ENCODE results near the gene TSPAN32. TPM values are rescaled to one million over a fixed set of nuclear protein-coding genes. Genes with fewer than 3 reads are reported as not detected.

The TSPAN32 gene
- total and polyA plus RNA-seq, 9 donors, result 1.6 to 6.9 (median 2.9) TPM

DNA sequence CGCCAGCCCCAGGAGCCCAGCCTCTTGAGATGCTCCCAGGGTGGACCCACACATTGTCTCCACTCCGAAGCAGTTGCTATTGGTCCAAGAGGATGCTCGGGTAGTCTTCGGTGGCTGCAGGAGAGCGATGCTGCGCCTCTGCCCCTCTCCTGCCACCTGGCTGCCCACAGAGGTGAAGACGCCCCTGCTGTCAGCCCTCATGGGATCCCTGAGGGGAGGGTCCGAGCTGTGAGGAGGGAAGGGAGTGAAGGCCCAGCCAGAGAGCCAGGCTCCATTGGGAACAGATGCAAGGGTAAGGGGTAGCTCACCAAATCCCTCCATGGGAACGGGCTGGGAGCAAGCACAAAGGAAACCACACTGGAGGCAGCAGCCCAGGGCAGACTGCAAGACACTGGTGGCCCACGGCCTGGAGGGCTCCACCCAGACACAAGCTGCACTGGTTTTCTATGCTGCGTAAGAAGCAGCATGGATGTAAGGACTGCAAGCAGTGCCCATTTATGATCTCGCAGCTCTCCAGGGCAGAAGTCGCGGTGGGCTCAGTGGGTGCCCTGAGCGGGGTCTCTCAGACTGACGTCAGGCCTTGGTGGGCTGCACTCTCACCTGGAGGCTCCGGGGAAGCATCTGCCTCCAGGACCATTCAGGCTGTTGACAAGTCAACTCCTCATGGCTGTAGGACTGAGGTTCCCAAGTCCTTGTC, 15.7 kb downstream of the TSPAN32 start:
- H3K27me3 ChIP-seq (ENCODE audit: control insufficient read depth, insufficient read depth, low read length), result no peaks in the 10 kb centered on the region
- peaks cover 31% of the 10 kb centered on the region for H3K4me1 ChIP-seq (ENCODE audit: control insufficient read depth, insufficient read depth, low read length)
- H3K36me3 ChIP-seq (ENCODE audit: control insufficient read depth, insufficient read depth, low read length), result no peaks in the 10 kb centered on the region
- H3K9me3 ChIP-seq (replicated peaks; ENCODE audit: control insufficient read depth, low read depth, low read length), result peaks cover 9% of the 10 kb centered on the region
- no peak overlapping the region for H3K4me3 ChIP-seq (ENCODE audit: low read length)
- WGBS (ENCODE audit: insufficient coverage), result 92% methylated on average over 15 of the region's 17 CpGs
- DNase-seq, result no peak
- no peak overlapping the region for H3K27ac ChIP-seq (ENCODE audit: low read length)

DNA sequence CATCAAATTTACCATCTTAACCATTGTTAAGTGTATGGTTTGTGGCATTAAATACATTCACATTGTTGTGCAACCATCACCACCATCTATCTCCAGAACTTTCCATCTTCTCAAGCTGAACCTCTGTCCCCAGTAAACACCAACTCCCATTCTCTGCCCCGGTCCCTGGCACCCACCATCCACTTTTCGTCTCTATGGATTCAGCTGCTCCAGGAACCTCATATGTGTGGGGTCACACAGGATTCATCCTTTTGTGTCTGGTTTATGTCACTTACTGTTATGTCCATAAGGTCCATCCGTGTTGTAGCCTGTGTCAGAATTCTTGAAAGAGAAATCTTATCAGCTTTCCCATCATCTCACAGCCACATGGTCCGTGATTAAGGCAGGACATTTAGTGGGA, 16.3 kb downstream of the TSPAN32 start:
- no peak for DNase-seq
- no peak overlapping the region for H3K27ac ChIP-seq (ENCODE audit: low read length)
- H3K4me3 ChIP-seq (ENCODE audit: low read length), result no peak overlapping the region
- peaks cover 9% of the 10 kb centered on the region for H3K9me3 ChIP-seq (replicated peaks; ENCODE audit: control insufficient read depth, low read depth, low read length)
- no peaks in the 10 kb centered on the region for H3K27me3 ChIP-seq (ENCODE audit: control insufficient read depth, insufficient read depth, low read length)
- no peaks in the 10 kb centered on the region for H3K36me3 ChIP-seq (ENCODE audit: control insufficient read depth, insufficient read depth, low read length)
- WGBS (ENCODE audit: insufficient coverage), result 80% methylated on average over 1 of the region's 4 CpGs
- H3K4me1 ChIP-seq (ENCODE audit: control insufficient read depth, insufficient read depth, low read length), result peaks cover 29% of the 10 kb centered on the region

DNA sequence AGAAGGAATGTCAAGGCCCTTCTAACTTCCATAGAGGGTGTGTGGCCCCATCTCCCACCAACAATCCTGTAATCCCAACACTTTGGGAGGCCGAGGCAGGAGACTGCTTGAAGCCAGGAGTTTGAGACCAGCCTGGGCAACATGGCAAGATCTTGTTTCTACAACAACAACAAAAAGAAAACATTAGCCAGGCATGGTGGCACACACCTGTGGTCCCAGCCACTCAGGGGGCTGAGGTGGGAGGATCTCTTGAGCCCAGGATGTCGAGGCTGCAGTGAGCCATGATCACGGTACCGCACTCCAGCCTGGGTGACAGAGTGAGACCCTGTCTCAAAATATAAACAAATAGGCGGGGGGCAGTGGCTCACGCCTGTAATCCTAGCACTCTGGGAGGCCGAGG, 16.9 kb downstream of the TSPAN32 start:
- no peak overlapping the region for H3K4me3 ChIP-seq (ENCODE audit: low read length)
- H3K9me3 ChIP-seq (replicated peaks; ENCODE audit: control insufficient read depth, low read depth, low read length), result peaks cover 9% of the 10 kb centered on the region
- no peaks in the 10 kb centered on the region for H3K27me3 ChIP-seq (ENCODE audit: control insufficient read depth, insufficient read depth, low read length)
- peaks cover 23% of the 10 kb centered on the region for H3K4me1 ChIP-seq (ENCODE audit: control insufficient read depth, insufficient read depth, low read length)
- H3K27ac ChIP-seq (ENCODE audit: low read length), result no peak overlapping the region
- 81% methylated on average over 5 of the region's 7 CpGs for WGBS (ENCODE audit: insufficient coverage)
- DNase-seq, result no peak
- H3K36me3 ChIP-seq (ENCODE audit: control insufficient read depth, insufficient read depth, low read length), result no peaks in the 10 kb centered on the region

DNA sequence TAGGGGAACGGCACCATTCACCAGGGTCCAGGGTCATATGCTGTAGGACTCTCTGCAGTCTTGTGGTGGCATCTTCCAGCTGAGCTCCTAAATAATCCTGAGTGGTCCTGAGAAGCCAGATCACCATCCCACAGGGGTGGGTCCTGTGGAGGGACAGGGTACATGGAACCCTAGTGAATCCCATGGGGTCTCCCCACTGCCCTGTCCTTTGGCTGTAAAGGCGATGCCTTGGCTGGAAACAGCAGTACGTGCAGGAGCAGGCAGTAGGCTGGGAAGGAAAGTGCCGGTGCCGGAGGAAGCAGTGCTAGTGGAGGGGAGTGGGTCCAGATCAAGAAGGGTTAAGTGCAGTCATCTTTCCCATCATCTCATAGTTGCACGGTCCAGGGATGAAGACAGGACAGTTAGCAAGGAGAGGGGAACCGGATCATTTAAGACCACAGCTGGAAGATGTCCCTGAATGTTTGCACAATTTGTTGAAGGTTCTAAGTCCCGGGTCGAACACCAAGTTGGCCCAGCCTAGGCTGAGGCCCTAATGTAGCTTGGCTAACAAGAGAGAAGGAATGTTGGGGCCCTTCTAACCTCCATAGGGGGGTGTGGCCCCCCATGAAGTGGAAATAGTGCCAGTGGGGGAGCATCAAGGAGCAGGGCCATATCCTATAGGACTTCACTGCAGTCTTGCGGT, 18.1 kb downstream of the TSPAN32 start:
- Histone ChIP-seq H3K36me3 (ENCODE audit: control insufficient read depth, insufficient read depth, low read length) (no peaks in the 10 kb centered on the region), H3K27me3 (ENCODE audit: control insufficient read depth, insufficient read depth, low read length) (no peaks in the 10 kb centered on the region), H3K27ac (ENCODE audit: low read length) (no peak overlapping the region), H3K9me3 (replicated peaks; ENCODE audit: control insufficient read depth, low read depth, low read length) (peaks cover 9% of the 10 kb centered on the region), H3K4me1 (ENCODE audit: control insufficient read depth, insufficient read depth, low read length) (peaks cover 11% of the 10 kb centered on the region), H3K4me3 (ENCODE audit: low read length) (no peak overlapping the region)
- DNase-seq, result no peak
- 66% methylated on average over 6 of the region's 10 CpGs for WGBS (ENCODE audit: insufficient coverage)

DNA sequence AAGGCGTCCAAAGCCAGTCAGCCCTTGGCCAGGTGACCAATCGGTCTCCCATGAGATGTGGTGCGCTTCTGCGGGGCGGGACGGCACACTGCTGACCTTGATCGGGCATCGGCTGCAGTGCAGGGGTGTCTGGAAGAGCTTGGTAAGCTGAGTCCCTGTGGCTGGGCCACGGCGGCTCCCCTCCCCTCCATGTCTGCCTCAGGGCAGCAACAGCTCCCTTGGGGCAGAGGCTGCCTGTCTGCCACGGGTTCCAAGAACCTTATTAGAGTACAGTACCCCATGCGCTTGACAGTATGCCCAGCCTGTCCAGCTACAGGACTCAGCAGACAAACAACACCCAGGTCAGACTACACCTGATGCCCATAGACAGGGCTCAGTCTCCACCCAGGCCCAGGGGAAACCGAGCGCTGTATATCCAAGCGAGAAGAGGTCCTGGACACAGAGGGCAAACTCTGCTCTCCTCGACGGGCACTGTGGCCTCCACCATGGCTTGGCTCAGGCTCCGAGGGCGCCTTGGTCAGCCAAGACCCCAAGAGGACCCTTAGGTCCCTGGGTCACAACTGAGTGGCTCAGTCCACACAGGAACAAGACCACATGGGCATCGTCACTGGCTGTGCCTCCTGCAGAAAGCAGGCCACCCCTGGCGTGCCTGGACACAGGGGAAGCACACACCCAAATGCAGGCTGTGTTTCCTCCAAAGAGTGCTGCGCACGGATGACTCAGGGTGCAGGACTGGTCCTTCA, 18.9 kb downstream of the TSPAN32 start:
- WGBS (ENCODE audit: insufficient coverage), result 86% methylated on average over 18 of the region's 23 CpGs
- Histone ChIP-seq H3K4me3 (ENCODE audit: low read length) (no peak overlapping the region), H3K36me3 (ENCODE audit: control insufficient read depth, insufficient read depth, low read length) (no peaks in the 10 kb centered on the region), H3K27me3 (ENCODE audit: control insufficient read depth, insufficient read depth, low read length) (no peaks in the 10 kb centered on the region), H3K9me3 (replicated peaks; ENCODE audit: control insufficient read depth, low read depth, low read length) (peaks cover 9% of the 10 kb centered on the region), H3K27ac (ENCODE audit: low read length) (no peak overlapping the region), H3K4me1 (ENCODE audit: control insufficient read depth, insufficient read depth, low read length) (peaks cover 4% of the 10 kb centered on the region)
- DNase-seq, result no peak

DNA sequence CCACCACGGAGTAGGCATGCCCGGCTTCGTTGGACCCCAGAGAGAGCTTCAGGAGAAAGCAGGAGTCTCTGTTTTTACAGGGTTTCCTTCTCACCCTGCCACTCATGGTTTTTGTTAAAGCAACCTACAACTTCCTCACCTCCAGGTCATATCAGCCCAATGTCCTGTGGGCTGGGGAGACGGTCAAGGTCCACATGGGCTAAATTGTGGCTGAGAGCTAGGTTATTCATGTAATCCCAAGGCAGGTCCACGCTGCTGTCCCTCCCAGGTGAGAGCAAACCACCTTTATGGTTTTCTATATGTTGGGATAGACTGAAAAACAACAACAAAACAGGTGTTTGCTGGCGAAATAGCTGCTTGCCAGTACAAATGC, 19.5 kb downstream of the TSPAN32 start:
- no peak for DNase-seq
- Histone ChIP-seq H3K4me1 (ENCODE audit: control insufficient read depth, insufficient read depth, low read length) (no peaks in the 10 kb centered on the region), H3K9me3 (replicated peaks; ENCODE audit: control insufficient read depth, low read depth, low read length) (peaks cover 9% of the 10 kb centered on the region), H3K4me3 (ENCODE audit: low read length) (no peak overlapping the region), H3K36me3 (ENCODE audit: control insufficient read depth, insufficient read depth, low read length) (no peaks in the 10 kb centered on the region), H3K27me3 (ENCODE audit: control insufficient read depth, insufficient read depth, low read length) (no peaks in the 10 kb centered on the region), H3K27ac (ENCODE audit: low read length) (no peak overlapping the region)
- 79% methylated on average over 3 of the region's 6 CpGs for WGBS (ENCODE audit: insufficient coverage)

DNA sequence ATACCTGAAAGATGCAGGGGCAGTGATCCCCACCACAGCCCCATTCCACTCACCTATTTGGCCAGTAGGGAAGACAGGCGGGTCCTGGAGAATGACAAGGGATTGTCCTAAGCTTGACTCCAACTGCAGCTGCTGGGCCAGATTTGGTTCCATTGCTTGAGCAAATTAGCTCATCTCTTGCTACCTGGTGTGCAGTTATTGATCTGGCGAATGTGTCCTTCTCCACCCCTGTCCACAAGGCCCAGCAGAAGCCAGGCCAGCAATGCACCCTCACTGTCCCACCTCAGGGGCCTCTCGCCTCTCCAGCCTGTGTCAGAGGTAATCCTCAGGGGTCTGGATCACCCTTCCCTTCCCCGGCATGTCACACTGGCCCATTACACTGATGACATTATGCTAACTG, 23.3 kb downstream of the TSPAN32 start:
- no peak for DNase-seq
- H3K9me3 ChIP-seq (replicated peaks; ENCODE audit: control insufficient read depth, low read depth, low read length), result no peaks in the 10 kb centered on the region
- H3K4me1 ChIP-seq (ENCODE audit: control insufficient read depth, insufficient read depth, low read length), result no peaks in the 10 kb centered on the region
- H3K27me3 ChIP-seq (ENCODE audit: control insufficient read depth, insufficient read depth, low read length), result no peaks in the 10 kb centered on the region
- 80% methylated on average over 2 of the region's 4 CpGs for WGBS (ENCODE audit: insufficient coverage)
- no peak overlapping the region for H3K4me3 ChIP-seq (ENCODE audit: low read length)
- H3K27ac ChIP-seq (ENCODE audit: low read length), result no peak overlapping the region
- no peaks in the 10 kb centered on the region for H3K36me3 ChIP-seq (ENCODE audit: control insufficient read depth, insufficient read depth, low read length)

DNA sequence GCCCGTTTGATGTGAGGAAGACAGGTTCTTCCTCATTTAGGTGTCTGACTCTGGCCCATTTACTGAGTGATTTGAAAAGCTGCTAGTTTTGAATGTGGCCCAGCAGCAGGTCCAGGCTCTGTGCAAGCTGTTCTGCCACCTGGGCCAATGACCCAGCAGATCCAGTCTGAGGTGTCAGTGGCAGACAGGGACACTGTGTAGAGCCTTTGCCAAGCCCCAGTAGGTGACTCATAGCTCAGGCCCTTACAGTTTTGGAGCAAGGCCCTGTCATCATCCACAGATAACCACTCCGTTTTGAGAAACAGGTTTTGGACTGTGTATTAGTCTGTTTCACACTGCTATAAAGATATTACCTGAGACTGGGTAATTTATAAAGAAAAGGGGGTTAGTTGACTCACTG, 23.9 kb downstream of the TSPAN32 start:
- WGBS (ENCODE audit: insufficient coverage), result 71% methylated on average over 1 of the region's 2 CpGs
- H3K36me3 ChIP-seq (ENCODE audit: control insufficient read depth, insufficient read depth, low read length), result no peaks in the 10 kb centered on the region
- no peak overlapping the region for H3K4me3 ChIP-seq (ENCODE audit: low read length)
- no peaks in the 10 kb centered on the region for H3K4me1 ChIP-seq (ENCODE audit: control insufficient read depth, insufficient read depth, low read length)
- no peak for DNase-seq
- no peak overlapping the region for H3K27ac ChIP-seq (ENCODE audit: low read length)
- no peaks in the 10 kb centered on the region for H3K27me3 ChIP-seq (ENCODE audit: control insufficient read depth, insufficient read depth, low read length)
- no peaks in the 10 kb centered on the region for H3K9me3 ChIP-seq (replicated peaks; ENCODE audit: control insufficient read depth, low read depth, low read length)

DNA sequence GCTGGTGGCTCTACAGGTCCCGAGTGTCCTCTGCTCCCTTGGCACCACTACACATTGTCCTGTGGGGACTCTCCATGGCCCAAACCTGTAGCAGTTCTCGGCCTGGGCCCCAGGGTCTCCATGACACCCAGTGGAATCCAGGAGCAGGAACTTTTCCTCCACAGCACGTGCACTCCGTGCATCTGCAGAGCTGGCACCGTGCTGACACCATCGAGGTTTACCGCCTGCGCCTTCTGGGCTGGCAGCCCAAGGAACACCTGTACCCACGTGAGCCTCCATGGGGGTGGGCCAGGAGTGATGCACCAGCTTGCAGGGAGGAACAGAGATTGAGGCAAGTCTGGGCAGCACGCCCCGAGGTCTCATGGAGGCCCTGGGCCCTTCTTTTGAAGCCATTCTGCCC, 25.2 kb downstream of the TSPAN32 start:
- Histone ChIP-seq H3K4me3 (ENCODE audit: low read length) (no peak overlapping the region), H3K9me3 (replicated peaks; ENCODE audit: control insufficient read depth, low read depth, low read length) (no peaks in the 10 kb centered on the region), H3K27ac (ENCODE audit: low read length) (no peak overlapping the region), H3K4me1 (ENCODE audit: control insufficient read depth, insufficient read depth, low read length) (no peaks in the 10 kb centered on the region), H3K36me3 (ENCODE audit: control insufficient read depth, insufficient read depth, low read length) (no peaks in the 10 kb centered on the region), H3K27me3 (ENCODE audit: control insufficient read depth, insufficient read depth, low read length) (no peaks in the 10 kb centered on the region)
- no peak for DNase-seq
- 92% methylated on average over 10 of the region's 11 CpGs for WGBS (ENCODE audit: insufficient coverage)

DNA sequence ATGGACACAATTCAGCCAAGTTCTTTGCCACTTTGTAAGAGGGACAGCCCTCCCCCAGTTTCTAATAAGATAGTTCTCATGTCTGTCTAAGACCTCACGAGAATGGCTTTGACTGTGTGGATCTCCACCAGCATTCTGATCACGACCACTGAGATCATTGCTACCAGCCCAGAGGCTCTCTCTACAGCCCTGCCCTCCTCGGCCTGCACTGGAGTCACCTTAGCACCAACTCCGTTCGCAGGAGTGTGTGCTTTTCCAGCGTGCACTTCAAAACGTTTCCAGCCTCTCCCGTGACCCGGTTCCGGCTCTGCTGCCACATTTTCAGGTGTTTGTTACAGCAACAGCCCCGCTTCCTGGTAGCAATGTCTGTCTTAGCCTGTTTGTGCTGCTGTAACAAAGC, 26.2 kb downstream of the TSPAN32 start:
- Histone ChIP-seq H3K36me3 (ENCODE audit: control insufficient read depth, insufficient read depth, low read length) (no peaks in the 10 kb centered on the region), H3K9me3 (replicated peaks; ENCODE audit: control insufficient read depth, low read depth, low read length) (no peaks in the 10 kb centered on the region), H3K27me3 (ENCODE audit: control insufficient read depth, insufficient read depth, low read length) (no peaks in the 10 kb centered on the region), H3K4me1 (ENCODE audit: control insufficient read depth, insufficient read depth, low read length) (no peaks in the 10 kb centered on the region), H3K27ac (ENCODE audit: low read length) (no peak overlapping the region), H3K4me3 (ENCODE audit: low read length) (no peak overlapping the region)
- 78% methylated on average over 11 of the region's 11 CpGs for WGBS (ENCODE audit: insufficient coverage)
- no peak for DNase-seq
